Panc1 (cell line): ENCODE measurements around the gene TGIF2. TPM values are rescaled to one million over a fixed set of nuclear protein-coding genes. Genes with fewer than 3 reads are reported as not detected.

Experiments
- ATAC-seq: fragments of 200-7000 bp; cut with Tn5 transposase; 2 replicates; pipeline ENCODE4 v1.9.1; 2020; ENCODE audit warnings: mild to moderate bottlenecking, moderate library complexity
- BruUV-seq: library from RNA; stranded (reverse); fragments of 400-500 nt; replicated peaks from 2 replicates; lab custom pipeline; 2021; lab: Mats Ljungman, UMichigan
- CTCF ChIA-PET: fragments of 300-600 bp; sonication (Branson Sonifier 250); formaldehyde crosslinking; loops from one replicate; lab custom pipeline; 2022; ENCODE audit warnings: antibody characterized with exemption; lab: Charles Lee
- POLR2A ChIA-PET: fragments of 300-600 bp; sonication (Branson Sonifier 250); formaldehyde crosslinking; loops from one replicate; lab custom pipeline; 2022; ENCODE audit warnings: antibody characterized with exemption; lab: Charles Lee
- DNase-seq: peaks from one replicate; pipeline ENCODE4 v3.0.0-alpha.2; 2010; ENCODE audit warnings: low read depth, low spot score
- H3K27ac ChIP-seq: 2 replicates; pipeline ENCODE4 v1.5.1; 2011; ENCODE audit warnings: mild to moderate bottlenecking, low read length, inconsistent platforms
- H3K27me3 ChIP-seq: fragments of 200-500 bp; sonication (Bioruptor generic); 2 replicates; pipeline ENCODE4 v1.6.0; 2014; ENCODE audit warnings: low read length, inconsistent platforms; ENCODE audit not compliant: control insufficient read depth, insufficient read depth
- H3K36me3 ChIP-seq: fragments of 200-500 bp; sonication (Bioruptor generic); 2 replicates; pipeline ENCODE4 v1.5.1; 2014; ENCODE audit warnings: inconsistent platforms, mild to moderate bottlenecking, low read length, moderate library complexity; ENCODE audit not compliant: control insufficient read depth, insufficient read depth
- H3K4me1 ChIP-seq: 2 replicates; pipeline ENCODE4 v1.5.1; 2011; ENCODE audit warnings: inconsistent platforms, mild to moderate bottlenecking, low read length, moderate library complexity; ENCODE audit not compliant: control insufficient read depth, insufficient read depth
- H3K4me3 ChIP-seq, 2 experiments: 2 replicates each; pipeline ENCODE4 v1.5.1; 2011 to 2012; ENCODE audit warnings: low read depth in 2 of 2, low read length in 2 of 2, mild to moderate bottlenecking in 2 of 2, inconsistent platforms in 1 of 2, moderate library complexity in 1 of 2
- H3K9me3 ChIP-seq: fragments of 200-500 bp; sonication (Bioruptor generic); 2 replicates; pipeline ENCODE4 v1.5.1; 2014; ENCODE audit warnings: low read depth, mild to moderate bottlenecking, inconsistent platforms, low read length, moderate library complexity; ENCODE audit not compliant: control insufficient read depth, insufficient read depth
- CTCF ChIP-seq: fragments of 450-650 bp; IDR thresholded peaks from 2 replicates; pipeline ENCODE4 v1.5.1; 2017; ENCODE audit warnings: mild to moderate bottlenecking
- POLR2AphosphoS5 ChIP-seq: IDR thresholded peaks from 2 replicates; pipeline ENCODE4 v1.6.1; 2012; ENCODE audit warnings: mild to moderate bottlenecking, low read depth, low read length, moderate library complexity
- REST ChIP-seq, 2 experiments: IDR thresholded peaks; 2 replicates each; pipeline ENCODE4 v1.6.1; 2011 to 2012; ENCODE audit warnings: low read depth in 2 of 2, control low read depth in 1 of 2, low read length in 1 of 2, mild to moderate bottlenecking in 1 of 2, moderate library complexity in 1 of 2; ENCODE audit not compliant: insufficient read depth in 1 of 2
- SIN3A ChIP-seq: IDR thresholded peaks from 2 replicates; pipeline ENCODE4 v1.6.1; 2012; ENCODE audit warnings: low read depth, mild to moderate bottlenecking, low read length, moderate library complexity, borderline replicate concordance; ENCODE audit not compliant: insufficient read depth
- TCF7L2 ChIP-seq: IDR thresholded peaks from 2 replicates; pipeline ENCODE4 v1.6.1; 2011; ENCODE audit warnings: mild to moderate bottlenecking, low read depth, low read length, inconsistent platforms
- in situ Hi-C: cut with HindIII; loops from 2 replicates; pipeline ENCODE4 v1.10.0; 2016; ENCODE audit warnings: low sequenced_read_pairs, low pct_unique_long_range_greater_than_20kb
- intact Hi-C: fragments of 100-400 bp; cut with micrococcal nuclease; formaldehyde crosslinking; loops from one replicate; pipeline ENCODE4 v1.10.0; 2022; ENCODE audit not compliant: unreplicated experiment
- total RNA-seq: library from RNA; stranded (reverse); gene quantifications from one replicate; pipeline ENCODE4 v1.2.1, GENCODE V29; 2021; ENCODE audit not compliant: unreplicated experiment

TGIF2 gene
- total RNA-seq, 1 experiment from 2014 or later = 18.0 TPM

GRCh38 chr20:36641506-36641843, 68.1 kb downstream of the TGIF2 start:
- ChIA-PET POLR2A (no interaction called here), CTCF (no interaction called here)
- Histone ChIP-seq H3K27me3 (no peaks in the 10 kb centered on the region), H3K9me3 (no peaks in the 10 kb centered on the region), H3K4me1 (peaks cover 9% of the 10 kb centered on the region), H3K27ac (no peak overlapping the region), H3K36me3 (no peaks in the 10 kb centered on the region), H3K4me3 (no peak overlapping the region)
- DNase-seq = no peak
- no peak for TF ChIP-seq CTCF
- TF ChIP-seq REST (IDR thresholded peaks at IDR 0.05; ENCODE audit: insufficient read depth in 1 of 2, low read depth in 2 of 2, low read length in 1 of 2) = no peak
- TF ChIP-seq TCF7L2 = no peak
- TF ChIP-seq POLR2AphosphoS5 = no peak
- TF ChIP-seq SIN3A = no peak
- no TSS peak for BruUV-seq
- 0 out of 2 replicates have a peak, but pooled peaks have one; percentile 5 for ATAC-seq
- intact Hi-C loops = no loop called here
- in situ Hi-C loops = no loop called here

- ChIA-PET CTCF (no interaction called here), POLR2A (no interaction called here)
- intact Hi-C loops (no loop called here), in situ Hi-C loops (no loop called here)
- Histone ChIP-seq H3K4me3 (no peak overlapping the region), H3K9me3 (no peaks in the 10 kb centered on the region), H3K27me3 (no peaks in the 10 kb centered on the region), H3K36me3 (no peaks in the 10 kb centered on the region), H3K27ac (no peak overlapping the region), H3K4me1 (peaks cover 9% of the 10 kb centered on the region)
- TF ChIP-seq CTCF (no peak), REST (IDR thresholded peaks at IDR 0.05; ENCODE audit: insufficient read depth in 1 of 2, low read depth in 2 of 2, low read length in 1 of 2) (no peak), TCF7L2 (no peak), POLR2AphosphoS5 (no peak), SIN3A (no peak)
- DNase-seq (no peak), ATAC-seq (no peak)
- no TSS peak for BruUV-seq
Measured at GRCh38 chr20:36642136-36642535, 68.7 kb downstream of the TGIF2 start.

Other genes starting within 250 kb of the TGIF2 start
- gene MYL9, start 32.1 kb upstream of the TGIF2 start, total RNA-seq = 107 TPM
- gene RAB5IF, start 32.2 kb downstream of the TGIF2 start, total RNA-seq = 118 TPM
- 0.13 TPM for gene SLA2, start 72.6 kb downstream of the TGIF2 start, total RNA-seq
- 36.0 TPM for gene NDRG3, start 172.5 kb downstream of the TGIF2 start, total RNA-seq
- 27.2 TPM for gene DSN1, start 200.2 kb downstream of the TGIF2 start, total RNA-seq